Right kidney (tissue), 1 donor: Measurements from ENCODE around the gene RAET1G.
"Not testable (repeated sequence)": the region's sequence is repeated elsewhere in the genome, so short reads cannot be mapped to it uniquely, and the experiment has no call there.

Source experiments
- DNase-seq: peaks from one replicate; pipeline ENCODE4 v3.0.0-alpha.2; 2016

The RAET1G gene

DNA sequence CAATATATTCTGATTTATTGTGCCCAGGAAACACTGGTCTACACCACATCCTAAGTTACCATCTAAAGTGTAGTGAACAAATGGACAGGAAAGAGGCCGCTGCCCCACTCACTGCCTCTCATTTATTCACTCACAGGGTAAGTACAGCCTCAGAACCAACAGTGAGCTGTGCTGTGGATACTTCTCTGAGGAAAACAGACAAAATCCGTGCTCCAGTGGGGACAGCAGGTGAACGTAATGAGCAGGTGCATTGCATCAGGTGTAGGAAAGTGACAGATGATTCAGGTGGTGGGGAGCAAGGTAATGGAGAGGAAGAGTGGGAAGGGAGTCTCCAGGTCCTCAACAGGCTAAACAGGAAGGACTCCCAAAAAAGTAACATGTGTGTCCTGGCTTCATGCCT lies 10.5 kb upstream of the RAET1G start:
- DNase-seq: no peak

DNA sequence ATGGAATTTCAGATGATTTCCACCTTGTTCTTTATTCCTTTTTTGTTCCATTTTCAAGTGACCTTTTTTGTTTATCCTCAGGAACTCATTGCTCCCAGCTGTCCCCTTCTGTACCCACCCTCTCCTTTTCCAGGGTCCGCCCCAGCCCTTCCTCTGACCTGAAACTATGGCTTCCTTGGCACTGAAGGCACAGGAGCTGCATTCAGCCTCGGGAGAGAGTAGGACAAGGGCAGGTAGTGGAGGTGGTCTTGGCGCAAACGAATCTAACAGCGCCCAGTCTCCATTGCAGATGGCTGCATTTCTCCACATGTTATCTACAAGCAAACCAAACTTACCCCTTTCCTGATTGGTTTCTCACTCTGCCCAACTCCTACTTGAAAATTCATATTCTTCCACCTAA lies 10.1 kb upstream of the RAET1G start:
- DNase-seq: no peak

- DNase-seq: no peak
Observed at GRCh38 chr6:149931501-149931900, 8.6 kb upstream of the RAET1G start.

DNA sequence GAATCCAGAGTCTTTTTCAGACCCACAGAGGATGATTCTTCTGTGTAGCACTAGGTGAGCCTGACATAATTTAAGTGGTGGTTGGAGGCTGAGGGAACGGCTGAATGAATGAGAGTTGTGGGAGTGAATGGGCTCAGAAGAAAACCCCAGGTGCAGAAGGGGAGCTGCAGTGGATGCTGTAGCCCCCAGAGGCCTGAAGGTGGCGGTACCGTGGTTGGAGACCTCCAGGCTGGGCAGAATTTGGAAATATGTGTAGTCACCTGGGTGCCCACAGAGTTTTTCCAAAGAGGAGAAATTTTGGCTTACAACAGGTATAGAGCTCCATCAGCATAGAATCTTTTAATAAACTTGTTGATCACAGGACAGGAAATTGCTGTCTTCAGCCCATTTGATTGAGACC lies 6.5 kb upstream of the RAET1G start:
- no peak for DNase-seq

DNA sequence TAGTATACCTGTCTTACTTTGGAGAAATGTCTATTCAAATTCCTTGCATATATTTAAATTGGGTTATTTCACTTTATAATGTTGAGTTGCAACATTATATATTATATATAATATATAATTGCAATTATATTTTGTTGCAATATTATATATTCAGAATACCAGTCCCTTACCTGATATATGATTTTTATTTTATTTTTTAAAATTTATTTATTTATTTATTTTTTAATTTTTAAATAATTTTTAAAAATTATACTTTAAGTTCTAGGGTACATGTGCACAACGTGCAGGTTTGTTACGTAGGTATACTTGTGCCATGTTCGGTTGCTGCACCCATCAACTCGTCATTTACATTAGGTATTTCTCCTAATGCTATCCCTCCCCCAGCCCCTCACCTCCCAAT lies 4.1 kb upstream of the RAET1G start:
- DNase-seq: not testable (repeated sequence)

DNA sequence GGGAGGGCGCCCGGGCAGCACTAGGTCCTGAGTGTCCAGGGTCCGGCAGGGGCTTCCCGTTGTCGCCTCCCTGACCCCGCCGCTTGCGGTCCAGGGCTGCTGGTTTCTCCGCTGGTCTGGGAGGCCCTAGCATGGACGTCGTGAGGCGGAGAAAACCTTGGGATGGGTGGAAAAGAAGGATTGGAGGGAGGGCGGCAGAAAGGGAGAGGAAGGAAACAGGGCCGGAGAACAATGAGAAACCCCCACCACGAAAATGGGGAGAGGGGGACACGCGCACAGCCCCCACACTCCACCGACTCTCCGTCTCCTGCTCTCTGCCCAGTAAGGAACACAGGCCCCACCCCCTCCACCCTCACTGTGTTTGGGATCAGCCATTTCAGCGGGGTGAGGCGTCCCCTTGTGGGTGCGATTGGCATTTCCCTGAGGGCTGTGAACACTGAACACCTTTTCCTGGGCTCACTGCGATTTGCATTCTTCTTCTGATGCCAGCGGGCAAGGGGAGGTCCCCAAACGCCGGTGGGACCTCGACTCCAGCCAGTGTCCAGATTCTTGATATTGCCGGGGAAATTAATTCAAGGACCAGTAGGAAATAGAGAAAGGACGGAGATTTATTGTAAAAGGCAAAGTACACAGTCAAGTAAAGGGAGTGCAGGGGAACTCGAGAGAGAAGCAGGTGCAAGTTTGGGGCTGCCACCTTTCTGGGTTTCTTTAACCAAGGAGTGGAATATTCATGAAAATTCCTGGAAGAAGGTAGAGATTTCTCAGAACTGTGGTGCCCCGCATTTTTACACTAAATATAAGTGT lies 3.3 kb upstream of the RAET1G start:
- peak; percentile 88 for DNase-seq

- DNase-seq: no peak
Observed at GRCh38 chr6:149925253-149925973, 2.5 kb upstream of the RAET1G start.

- DNase-seq: no peak
Observed at GRCh38 chr6:149924933-149925252, 2.0 kb upstream of the RAET1G start.

DNA sequence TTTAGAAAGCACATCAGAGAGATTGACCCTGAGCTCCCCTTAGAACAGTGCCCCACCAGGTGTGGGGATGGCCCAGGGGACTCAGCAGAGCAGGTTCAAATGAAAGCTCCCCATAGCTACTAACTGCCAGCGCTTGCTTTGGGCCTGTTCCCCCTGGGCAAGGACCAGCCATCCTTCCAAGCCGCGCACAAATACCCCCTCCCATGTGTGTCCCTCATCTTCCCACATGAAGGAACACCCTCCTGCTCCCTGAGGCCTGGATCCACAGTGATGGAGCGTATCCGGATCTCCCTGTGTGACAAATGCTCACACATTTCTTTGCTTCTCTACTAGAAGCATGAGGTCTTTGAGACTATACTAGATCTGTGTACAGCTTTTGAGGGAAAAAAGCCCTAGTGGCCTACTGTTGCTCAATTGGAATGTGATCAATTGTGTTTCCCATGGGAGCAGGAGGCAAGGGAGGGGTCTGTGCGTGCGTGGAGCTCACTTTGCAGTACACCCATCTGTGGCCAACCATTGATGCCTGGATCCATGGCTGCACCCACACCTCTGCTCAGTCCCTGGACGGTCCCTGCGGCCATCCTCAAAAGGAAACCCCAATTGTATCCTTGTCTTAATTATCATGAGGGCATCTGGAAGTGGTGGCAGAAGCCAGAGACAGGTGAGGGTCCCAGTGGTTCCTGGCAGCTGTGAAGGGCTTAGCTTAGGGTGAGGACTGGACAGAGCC lies 1.4 kb upstream of the RAET1G start:
- no peak for DNase-seq

GRCh38 chr6:149923327-149923986 lies 536 bp upstream of the RAET1G start:
- peak; percentile 76 for DNase-seq

DNA sequence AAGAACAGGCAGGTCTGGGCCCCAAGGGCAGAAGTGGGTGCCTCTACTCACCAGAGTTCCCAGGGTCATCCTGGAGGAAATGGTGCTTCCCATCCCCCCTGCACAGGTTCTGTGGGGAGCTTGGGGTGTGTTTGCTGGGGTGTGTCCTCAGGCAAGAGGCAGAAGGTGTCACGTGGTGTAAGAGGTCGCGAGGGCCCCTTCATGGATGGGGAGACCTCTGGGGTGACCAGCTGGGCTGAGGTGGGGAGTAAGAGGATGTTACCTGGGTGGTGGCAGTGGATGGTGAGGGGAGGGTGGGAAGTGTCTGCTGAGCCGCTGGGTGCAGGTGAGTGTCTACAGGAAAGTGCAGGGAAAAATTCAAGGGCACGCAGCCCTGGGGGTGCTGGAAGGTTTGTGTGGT lies 830 bp downstream of the RAET1G start:
- not testable (repeated sequence) for DNase-seq

- DNase-seq: no peak
Observed at GRCh38 chr6:149921361-149921760, 1.6 kb downstream of the RAET1G start.

- DNase-seq: no peak
Observed at GRCh38 chr6:149919834-149920225, 3.1 kb downstream of the RAET1G start.

- not testable (repeated sequence) for DNase-seq
Observed at GRCh38 chr6:149919126-149919833, 3.6 kb downstream of the RAET1G start.

DNA sequence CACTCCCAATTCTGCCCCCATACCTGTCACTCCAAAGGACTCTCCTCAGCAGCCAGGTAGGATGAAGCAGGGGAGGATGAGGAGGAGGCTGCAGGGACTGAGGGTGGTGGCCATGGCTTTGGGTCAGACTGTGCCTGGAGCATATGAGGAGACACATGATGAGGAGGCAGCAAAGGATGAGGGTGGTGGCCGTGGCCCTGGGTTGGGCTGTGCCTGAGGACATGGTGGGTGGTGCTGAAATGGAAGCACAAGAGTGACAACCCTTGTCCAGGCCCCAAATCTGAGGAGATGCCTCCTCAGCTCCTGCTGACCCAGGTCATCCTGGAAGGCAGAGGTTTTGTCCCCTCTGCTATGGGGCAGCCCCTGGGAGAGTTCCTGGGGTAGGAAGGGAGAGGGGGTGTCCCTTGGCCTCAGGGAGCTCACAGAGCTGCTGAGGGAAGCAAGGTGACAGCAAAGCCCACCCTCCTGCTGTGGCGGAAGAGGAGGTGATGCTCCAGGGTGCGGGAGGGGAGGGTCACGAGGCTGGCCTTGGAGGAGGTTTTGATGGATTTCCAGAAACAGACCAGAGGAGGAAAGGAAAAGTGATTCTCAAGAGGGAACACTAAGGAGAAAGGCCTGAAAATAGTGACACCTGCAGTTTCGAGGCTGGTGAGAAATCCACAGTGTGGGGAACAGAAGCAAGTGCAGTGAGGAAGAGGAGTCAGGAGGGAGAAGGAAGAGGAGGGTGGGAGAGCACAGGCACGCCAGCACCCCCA lies 4.6 kb downstream of the RAET1G start:
- DNase-seq: no peak

DNA sequence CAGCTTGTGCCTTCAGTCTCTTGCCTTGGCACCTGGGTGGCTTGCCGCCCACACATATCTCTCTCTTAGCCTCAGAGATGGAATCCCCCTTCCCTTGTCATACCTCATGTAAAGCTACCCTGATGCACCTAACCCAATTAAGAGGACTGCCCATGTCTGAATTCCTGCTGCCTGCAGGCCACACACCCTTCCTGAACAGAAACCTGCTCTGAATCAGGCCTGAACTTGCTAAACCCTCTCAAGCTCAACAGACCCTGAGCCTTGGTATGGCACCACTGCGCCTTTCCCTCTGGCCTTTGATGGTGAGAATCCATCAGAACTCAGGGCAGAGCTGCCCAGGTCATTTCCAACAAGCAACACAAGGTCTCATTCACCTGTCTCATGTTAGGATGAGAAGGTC lies 5.2 kb downstream of the RAET1G start:
- DNase-seq: no peak

DNA sequence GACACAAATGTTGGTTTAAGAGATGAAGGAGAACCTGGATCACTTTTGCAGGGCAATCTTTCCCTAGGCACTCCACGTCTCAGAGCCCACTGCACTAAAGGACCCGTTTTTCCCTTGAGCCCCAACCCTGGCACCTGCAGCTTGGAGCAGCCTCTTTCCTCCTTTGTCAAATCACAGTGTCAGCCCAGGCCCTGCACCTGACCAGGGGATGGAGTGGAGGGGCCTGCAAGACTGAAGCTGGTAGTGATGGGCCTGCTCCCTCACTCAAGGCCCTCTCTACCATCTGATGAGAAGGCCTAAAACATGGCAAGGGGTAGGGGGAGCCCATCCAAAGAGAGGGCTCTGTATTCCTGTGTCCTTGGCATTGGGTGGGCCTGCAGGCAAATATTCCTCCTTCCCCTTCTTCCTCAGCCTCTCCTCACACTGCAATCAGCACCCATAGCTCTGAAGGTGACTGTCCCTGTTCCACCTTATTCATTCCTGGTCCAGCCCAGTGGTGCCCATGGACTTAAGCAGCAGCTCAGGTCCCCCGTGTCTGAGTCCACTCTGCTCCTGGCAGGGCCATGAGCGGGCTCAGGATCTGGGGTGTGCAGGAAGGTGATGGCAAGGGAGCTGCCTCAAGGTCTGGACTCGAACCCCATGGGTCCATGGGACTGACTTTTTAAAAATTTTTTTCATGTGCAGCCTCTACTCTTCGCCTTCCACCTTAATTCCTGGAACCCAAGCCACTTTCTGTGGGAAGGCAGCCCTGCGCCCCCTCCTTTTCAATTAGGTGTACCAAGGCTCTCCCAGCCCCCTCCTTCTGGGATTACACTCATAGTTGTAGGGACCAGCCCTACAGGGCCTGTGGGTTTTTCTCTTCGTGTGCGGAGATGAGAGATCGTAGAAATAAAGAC lies 6.7 kb downstream of the RAET1G start:
- no peak for DNase-seq

DNA sequence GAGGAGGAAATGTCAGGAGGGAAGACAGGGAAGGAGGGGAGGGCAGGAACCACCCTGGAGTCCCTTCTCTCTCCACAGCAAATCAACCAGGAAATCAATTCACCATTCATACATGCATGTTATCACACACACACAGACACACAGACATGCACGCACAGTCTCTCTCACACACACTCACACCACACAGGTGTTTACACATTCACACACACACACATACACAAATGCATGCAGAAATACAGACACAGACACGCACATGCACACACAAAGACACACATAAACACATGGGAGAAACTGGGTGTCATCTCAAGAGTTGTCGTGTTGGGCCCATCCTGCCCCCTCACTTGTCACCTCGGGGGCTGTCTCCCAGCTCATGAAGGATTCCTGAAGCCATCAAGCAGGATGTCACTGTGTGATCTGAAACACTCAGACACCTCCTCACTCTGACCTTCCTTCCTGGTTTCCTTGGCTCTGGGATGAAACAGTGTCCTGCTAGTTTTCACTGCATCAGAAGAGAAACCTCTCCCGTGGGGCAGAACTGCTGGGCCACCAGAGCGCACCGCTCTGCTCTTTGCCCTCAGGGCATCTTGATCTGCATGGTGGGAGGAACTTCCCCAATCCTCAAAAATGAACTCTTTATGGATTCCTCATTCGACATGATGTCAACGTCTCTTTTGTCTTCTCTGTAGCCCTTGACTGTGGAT lies 9.2 kb downstream of the RAET1G start:
- no peak for DNase-seq

DNA sequence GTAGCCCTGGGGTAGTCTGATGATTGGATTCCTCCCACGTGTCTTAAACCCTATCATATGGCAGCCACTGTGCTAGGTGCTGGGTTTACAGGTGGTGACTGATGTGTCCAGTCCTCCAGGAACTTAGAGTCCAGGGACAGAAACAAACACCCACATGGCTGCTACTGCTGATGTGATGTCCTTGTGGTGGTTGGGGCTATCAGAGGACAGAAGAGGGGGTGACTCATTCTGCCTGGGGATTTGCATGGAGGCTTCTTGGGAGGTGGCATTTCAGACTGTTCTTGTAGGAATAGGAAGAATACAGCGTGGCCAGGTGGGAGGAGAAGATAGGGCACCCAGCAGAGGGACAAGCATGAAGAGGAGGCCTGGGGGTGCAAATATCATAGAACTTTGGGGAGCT lies 9.8 kb downstream of the RAET1G start:
- no peak for DNase-seq

- DNase-seq: not testable (repeated sequence)
Observed at GRCh38 chr6:149912680-149913079, 10.2 kb downstream of the RAET1G start.
